Activated naive CD8-positive, alpha-beta T cell treated with anti-CD3 and anti-CD28 coated beads, Interleukin-2, amount 10 ng/mL, durations not matched to agents 7 days and 5 days (primary cell): ENCODE measurements around the gene IL18RAP. TPM values are rescaled to one million over a fixed set of nuclear protein-coding genes. Genes with fewer than 3 reads are reported as not detected.

Experiments
- ATAC-seq: fragments of 150-1000 bp; cut with Tn5 transposase; one replicate; pipeline ENCODE4 v1.10.0; 2021; ENCODE audit warnings: low read depth, moderate library complexity
- POLR2A ChIA-PET: fragments of 350-600 bp; sonication (Branson Sonifier 250); formaldehyde crosslinking; loops from one replicate; lab custom pipeline; 2021; ENCODE audit warnings: antibody characterized with exemption; lab: Charles Lee
- DNase-seq: peaks from one replicate; pipeline ENCODE4 v3.0.0; 2021
- H3K27ac Mint-ChIP-seq: one replicate; pipeline ENCODE4 v1.8.0; 2022; ENCODE audit warnings: mild to moderate bottlenecking, mixed read lengths
- H3K27me3 Mint-ChIP-seq: one replicate; pipeline ENCODE4 v1.8.0; 2022; ENCODE audit warnings: mild to moderate bottlenecking, moderate library complexity, mixed read lengths
- H3K36me3 Mint-ChIP-seq: one replicate; pipeline ENCODE4 v1.8.0; 2021; ENCODE audit warnings: mild to moderate bottlenecking, mixed read lengths
- H3K4me1 Mint-ChIP-seq: one replicate; pipeline ENCODE4 v1.8.0; 2021; ENCODE audit warnings: mixed read lengths
- H3K4me3 Mint-ChIP-seq: one replicate; pipeline ENCODE4 v1.8.0; 2022; ENCODE audit warnings: mild to moderate bottlenecking, moderate library complexity, mixed read lengths
- H3K9me3 Mint-ChIP-seq: one replicate; pipeline ENCODE4 v1.8.0; 2021; ENCODE audit warnings: mixed read lengths
- total RNA-seq, 2 experiments: library from RNA; stranded (reverse); gene quantifications; one replicate each; pipeline ENCODE4 v1.2.3, GENCODE V29; 2021

IL18RAP gene, protein sequence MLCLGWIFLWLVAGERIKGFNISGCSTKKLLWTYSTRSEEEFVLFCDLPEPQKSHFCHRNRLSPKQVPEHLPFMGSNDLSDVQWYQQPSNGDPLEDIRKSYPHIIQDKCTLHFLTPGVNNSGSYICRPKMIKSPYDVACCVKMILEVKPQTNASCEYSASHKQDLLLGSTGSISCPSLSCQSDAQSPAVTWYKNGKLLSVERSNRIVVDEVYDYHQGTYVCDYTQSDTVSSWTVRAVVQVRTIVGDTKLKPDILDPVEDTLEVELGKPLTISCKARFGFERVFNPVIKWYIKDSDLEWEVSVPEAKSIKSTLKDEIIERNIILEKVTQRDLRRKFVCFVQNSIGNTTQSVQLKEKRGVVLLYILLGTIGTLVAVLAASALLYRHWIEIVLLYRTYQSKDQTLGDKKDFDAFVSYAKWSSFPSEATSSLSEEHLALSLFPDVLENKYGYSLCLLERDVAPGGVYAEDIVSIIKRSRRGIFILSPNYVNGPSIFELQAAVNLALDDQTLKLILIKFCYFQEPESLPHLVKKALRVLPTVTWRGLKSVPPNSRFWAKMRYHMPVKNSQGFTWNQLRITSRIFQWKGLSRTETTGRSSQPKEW
- 10 to 100 TPM; 16.7 to 16.8 TPM for total RNA-seq

DNA sequence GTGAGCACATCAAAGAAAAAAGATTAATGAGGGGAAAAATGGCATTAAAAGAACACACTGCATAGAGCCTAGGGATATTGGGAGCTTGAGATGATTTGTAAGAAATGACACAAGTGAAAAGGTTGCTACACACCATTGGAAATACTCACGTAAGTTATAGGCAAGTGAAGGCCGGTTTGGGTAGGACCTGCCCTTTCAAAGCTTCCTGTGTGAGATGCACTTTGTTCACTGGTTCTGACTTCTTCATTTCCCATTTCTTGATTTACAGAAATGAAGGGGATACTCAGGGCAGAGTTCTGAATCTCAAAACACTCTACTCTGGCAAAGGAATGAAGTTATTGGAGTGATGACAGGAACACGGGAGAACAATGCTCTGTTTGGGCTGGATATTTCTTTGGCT lies at the start of gene IL18RAP:
Gene IL18RAP (plus strand): TSS at position 251 of the 400 bp plus-strand sequence. CDS start 118 bp downstream, at position 369.
- peak within 1 kb of the TSS; percentile 76 for H3K27ac Mint-ChIP-seq
- H3K27me3 Mint-ChIP-seq, result no peaks in the 10 kb centered on the region
- DNase-seq (no peak), ATAC-seq (no peak)
- peak within 1 kb of the TSS; percentile 52 for H3K4me3 Mint-ChIP-seq
- peaks cover 3% of the 10 kb centered on the region for H3K9me3 Mint-ChIP-seq
- H3K4me1 Mint-ChIP-seq, result peaks cover 54% of the 10 kb centered on the region
- peaks cover 67% of the 10 kb centered on the region for H3K36me3 Mint-ChIP-seq
- POLR2A ChIA-PET, result no interaction called here

DNA sequence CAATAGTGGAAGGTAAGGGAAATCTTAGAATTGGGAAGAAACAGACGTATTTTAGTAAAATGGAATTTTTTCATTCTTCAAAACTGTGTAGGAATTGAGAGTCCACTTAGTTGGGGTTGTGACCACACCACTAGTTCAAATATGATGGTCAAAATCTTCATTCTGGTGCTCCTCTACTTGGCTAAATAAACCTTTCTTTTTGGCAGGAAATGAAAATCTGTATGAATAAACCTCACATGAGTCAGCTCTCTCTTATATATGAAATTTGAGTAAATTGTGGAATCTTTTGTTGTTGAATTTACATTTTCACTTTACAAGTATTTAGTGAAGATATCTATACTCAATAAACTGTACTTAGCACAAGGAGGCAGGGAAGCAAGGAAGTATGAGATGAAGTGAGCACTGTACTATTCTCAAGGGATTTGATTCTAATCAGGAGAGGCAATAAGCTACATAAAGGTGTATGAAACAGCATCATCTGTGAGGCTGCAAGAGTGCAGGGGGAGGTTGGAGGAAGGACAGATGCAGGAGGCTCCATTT lies 46.8 kb upstream of the IL18RAP start:
- no peak overlapping the region for H3K27ac Mint-ChIP-seq
- H3K4me3 Mint-ChIP-seq, result no peak overlapping the region
- H3K27me3 Mint-ChIP-seq, result no peaks in the 10 kb centered on the region
- peaks cover 16% of the 10 kb centered on the region for H3K9me3 Mint-ChIP-seq
- H3K4me1 Mint-ChIP-seq, result peaks cover 4% of the 10 kb centered on the region
- POLR2A ChIA-PET, result no interaction called here
- ATAC-seq (no peak), DNase-seq (no peak)
- H3K36me3 Mint-ChIP-seq, result peaks cover 87% of the 10 kb centered on the region

- POLR2A ChIA-PET, result no interaction called here
- H3K36me3 Mint-ChIP-seq, result peaks cover 94% of the 10 kb centered on the region
- peaks cover 21% of the 10 kb centered on the region for H3K9me3 Mint-ChIP-seq
- no peak for ATAC-seq
- H3K27me3 Mint-ChIP-seq, result no peaks in the 10 kb centered on the region
- H3K4me3 Mint-ChIP-seq, result no peak overlapping the region
- H3K27ac Mint-ChIP-seq, result no peak overlapping the region
- H3K4me1 Mint-ChIP-seq, result peaks cover 10% of the 10 kb centered on the region
- no peak for DNase-seq
These were observed 39.2 kb upstream of the IL18RAP start for GRCh38 chr2:102383722-102384121.

DNA sequence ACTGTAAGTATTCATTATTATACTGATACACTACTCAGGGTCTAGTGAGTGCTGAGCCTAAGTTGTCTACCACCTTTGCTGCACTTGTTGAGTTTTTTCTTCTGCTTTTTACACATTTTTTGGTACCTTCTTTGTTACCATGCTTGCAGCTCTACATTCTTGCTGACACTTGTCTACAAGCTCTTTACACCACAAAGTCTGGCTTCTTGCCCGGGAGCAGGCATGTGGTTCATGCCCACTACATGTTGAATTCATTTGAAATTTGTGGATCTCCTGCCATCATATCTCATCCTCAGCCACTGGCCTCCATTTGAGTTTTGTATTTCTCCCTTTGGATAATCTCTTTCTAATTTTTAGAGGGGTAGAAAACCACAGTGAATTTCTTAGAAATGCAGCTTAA lies 37.4 kb upstream of the IL18RAP start:
- ATAC-seq, result no peak
- no peak for DNase-seq
- POLR2A ChIA-PET, result no interaction called here
- no peaks in the 10 kb centered on the region for H3K27me3 Mint-ChIP-seq
- peaks cover 20% of the 10 kb centered on the region for H3K9me3 Mint-ChIP-seq
- peaks cover 10% of the 10 kb centered on the region for H3K4me1 Mint-ChIP-seq
- no peak overlapping the region for H3K4me3 Mint-ChIP-seq
- peaks cover 91% of the 10 kb centered on the region for H3K36me3 Mint-ChIP-seq
- H3K27ac Mint-ChIP-seq, result peak overlapping the region; percentile 14

GRCh38 chr2:102386004-102386403 lies 37.0 kb upstream of the IL18RAP start:
- Mint-ChIP-seq H3K9me3 (peaks cover 20% of the 10 kb centered on the region), H3K36me3 (peaks cover 89% of the 10 kb centered on the region), H3K4me1 (peaks cover 10% of the 10 kb centered on the region), H3K27ac (no peak overlapping the region), H3K27me3 (no peaks in the 10 kb centered on the region), H3K4me3 (no peak overlapping the region)
- DNase-seq (no peak), ATAC-seq (no peak)
- POLR2A ChIA-PET, result no interaction called here

GRCh38 chr2:102386867-102387541 lies 36.0 kb upstream of the IL18RAP start:
- no peaks in the 10 kb centered on the region for H3K27me3 Mint-ChIP-seq
- no peak overlapping the region for H3K27ac Mint-ChIP-seq
- H3K4me1 Mint-ChIP-seq, result peaks cover 16% of the 10 kb centered on the region
- POLR2A ChIA-PET, result no interaction called here
- DNase-seq, result no peak
- peaks cover 21% of the 10 kb centered on the region for H3K9me3 Mint-ChIP-seq
- no peak for ATAC-seq
- peaks cover 89% of the 10 kb centered on the region for H3K36me3 Mint-ChIP-seq
- H3K4me3 Mint-ChIP-seq, result no peak overlapping the region

- Mint-ChIP-seq H3K4me3 (no peak overlapping the region), H3K36me3 (peaks cover 86% of the 10 kb centered on the region), H3K4me1 (peaks cover 16% of the 10 kb centered on the region), H3K27ac (peak overlapping the region; percentile 77), H3K27me3 (no peaks in the 10 kb centered on the region), H3K9me3 (peaks cover 18% of the 10 kb centered on the region)
- POLR2A ChIA-PET, result no interaction called here
- DNase-seq, result no peak
- no peak for ATAC-seq
These were observed 35.0 kb upstream of the IL18RAP start for GRCh38 chr2:102387763-102388546.

- no peak overlapping the region for H3K4me3 Mint-ChIP-seq
These were observed 31.4 kb upstream of the IL18RAP start for GRCh38 chr2:102391565-102391964.

DNA sequence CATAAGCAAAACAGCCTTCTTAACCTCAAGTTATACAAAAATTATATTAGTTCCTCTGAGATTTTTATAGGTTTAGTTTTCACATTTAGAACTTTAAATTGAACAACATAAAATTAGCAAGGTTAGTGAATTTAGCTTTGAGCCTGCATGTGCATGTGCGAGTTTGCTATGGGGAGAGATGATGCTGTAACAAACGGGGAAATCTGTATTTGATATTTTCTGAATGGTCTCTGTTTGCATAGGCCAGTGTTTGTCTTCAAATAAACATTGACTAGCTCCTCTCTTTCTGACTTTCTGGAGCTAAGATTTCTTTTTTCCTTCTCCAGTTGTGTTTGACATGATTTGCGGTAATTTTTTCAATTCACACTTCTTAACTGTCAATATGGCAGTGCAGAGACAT lies 30.9 kb upstream of the IL18RAP start:
- H3K27me3 Mint-ChIP-seq, result no peaks in the 10 kb centered on the region
- ATAC-seq (no peak), DNase-seq (no peak)
- H3K36me3 Mint-ChIP-seq, result peaks cover 73% of the 10 kb centered on the region
- H3K4me1 Mint-ChIP-seq, result peaks cover 11% of the 10 kb centered on the region
- POLR2A ChIA-PET, result no interaction called here
- H3K4me3 Mint-ChIP-seq, result no peak overlapping the region
- H3K9me3 Mint-ChIP-seq, result peaks cover 3% of the 10 kb centered on the region
- H3K27ac Mint-ChIP-seq, result no peak overlapping the region

More at GRCh38 chr2:102391565-102391964, 31.4 kb upstream of the IL18RAP start:
- DNase-seq (no peak), ATAC-seq (no peak)
- Mint-ChIP-seq H3K4me1 (peaks cover 11% of the 10 kb centered on the region), H3K27me3 (no peaks in the 10 kb centered on the region), H3K27ac (no peak overlapping the region), H3K36me3 (peaks cover 73% of the 10 kb centered on the region), H3K9me3 (peaks cover 3% of the 10 kb centered on the region)
- POLR2A ChIA-PET, result no interaction called here

GRCh38 chr2:102392942-102393341 lies 30.0 kb upstream of the IL18RAP start:
- Mint-ChIP-seq H3K9me3 (peaks cover 3% of the 10 kb centered on the region), H3K4me3 (no peak overlapping the region), H3K27ac (no peak overlapping the region), H3K27me3 (no peaks in the 10 kb centered on the region), H3K4me1 (peaks cover 6% of the 10 kb centered on the region), H3K36me3 (peaks cover 67% of the 10 kb centered on the region)
- POLR2A ChIA-PET, result no interaction called here
- ATAC-seq, result no peak
- no peak for DNase-seq

DNA sequence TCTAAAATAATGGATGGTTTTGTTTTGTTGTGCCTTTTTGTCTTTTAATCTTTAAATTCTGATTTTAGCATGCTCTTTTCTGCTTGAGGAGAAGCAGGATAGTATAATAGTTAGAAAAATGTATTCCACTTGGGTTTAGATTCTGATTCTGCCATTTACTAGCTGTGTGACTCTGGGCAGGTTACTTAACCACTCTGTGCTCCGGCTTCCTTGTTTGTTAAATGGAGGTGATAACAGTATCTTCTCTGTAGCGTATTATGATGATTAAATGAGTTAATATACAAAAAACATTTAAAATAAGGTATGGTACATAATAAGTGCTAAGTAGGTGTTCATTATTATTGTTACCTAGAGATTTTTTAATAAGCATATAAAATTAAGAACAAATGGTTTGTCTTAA lies 26.9 kb upstream of the IL18RAP start:
- no peak overlapping the region for H3K4me3 Mint-ChIP-seq
- peaks cover 60% of the 10 kb centered on the region for H3K36me3 Mint-ChIP-seq
- no peak overlapping the region for H3K27ac Mint-ChIP-seq
- H3K27me3 Mint-ChIP-seq, result no peaks in the 10 kb centered on the region
- peaks cover 24% of the 10 kb centered on the region for H3K4me1 Mint-ChIP-seq
- peaks cover 3% of the 10 kb centered on the region for H3K9me3 Mint-ChIP-seq
- ATAC-seq (no peak), DNase-seq (no peak)
- POLR2A ChIA-PET, result no interaction called here

GRCh38 chr2:102397209-102397608 lies 25.8 kb upstream of the IL18RAP start:
- Mint-ChIP-seq H3K9me3 (peaks cover 3% of the 10 kb centered on the region), H3K27me3 (no peaks in the 10 kb centered on the region), H3K4me1 (peaks cover 26% of the 10 kb centered on the region), H3K36me3 (peaks cover 51% of the 10 kb centered on the region), H3K27ac (no peak overlapping the region), H3K4me3 (no peak overlapping the region)
- POLR2A ChIA-PET, result no interaction called here
- ATAC-seq (no peak), DNase-seq (no peak)
